Jurkat, Clone E6-1 (cell line): ENCODE data around the gene SLC38A1.
A peak's percentile ranks its signal among the peaks of the same experiment; 100 is the strongest.

Experiments used
- DNase-seq: peaks from one replicate; pipeline ENCODE4 v3.0.0-alpha.2; 2011; ENCODE audit warnings: low read depth, low spot score
- H3K4me3 ChIP-seq: 2 replicates; pipeline ENCODE4 v1.5.1; 2011; ENCODE audit warnings: mild to moderate bottlenecking, low read length, control low read depth, moderate library complexity

SLC38A1 gene

DNA sequence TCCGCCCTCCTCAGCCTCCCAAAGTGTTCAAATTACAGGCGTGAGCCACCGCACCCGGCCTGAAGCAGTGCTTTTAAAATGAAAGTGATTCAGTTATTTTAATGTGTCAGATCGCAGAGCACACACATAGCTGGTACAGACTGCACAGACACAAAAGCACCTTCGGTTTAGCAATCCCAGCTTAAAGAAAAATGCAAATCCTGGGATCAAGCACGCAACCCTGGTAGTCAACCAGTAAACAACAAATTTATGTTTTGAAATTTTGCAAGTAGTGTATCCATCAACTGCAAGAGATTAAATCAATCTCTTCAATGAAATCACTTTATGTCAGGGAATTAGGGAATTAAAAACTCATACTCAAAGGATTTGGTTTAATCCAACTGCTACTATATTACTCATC lies 28.4 kb downstream of the SLC38A1 start:
- no peak overlapping the region for H3K4me3 ChIP-seq
- DNase-seq = no peak

DNA sequence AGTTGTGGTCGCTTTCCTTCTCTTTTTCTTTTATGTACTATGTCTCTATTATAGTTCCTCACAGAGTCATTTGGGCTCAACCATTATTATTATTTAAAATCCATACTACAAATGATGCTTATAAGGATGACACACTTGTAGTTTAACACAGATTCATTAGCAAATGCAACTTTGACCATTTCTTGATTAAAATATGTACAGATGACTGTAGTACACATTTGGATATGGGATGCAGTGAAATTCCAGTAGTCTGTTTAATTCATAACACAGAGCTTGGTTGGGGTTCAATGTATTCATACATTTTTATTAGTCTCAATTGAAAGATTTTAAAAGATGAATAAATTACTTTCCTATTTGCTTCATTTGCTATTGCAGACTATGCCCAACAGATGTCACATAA lies 30.0 kb downstream of the SLC38A1 start:
- no peak for DNase-seq
- no peak overlapping the region for H3K4me3 ChIP-seq

- H3K4me3 ChIP-seq = no peak overlapping the region
- DNase-seq = no peak
Measured at GRCh38 chr12:46237371-46238045, 31.3 kb downstream of the SLC38A1 start.

GRCh38 chr12:46234000-46234399 lies 34.8 kb downstream of the SLC38A1 start:
- no peak for DNase-seq
- no peak overlapping the region for H3K4me3 ChIP-seq

GRCh38 chr12:46233423-46233822 lies 35.4 kb downstream of the SLC38A1 start:
- no peak overlapping the region for H3K4me3 ChIP-seq
- DNase-seq = no peak

DNA sequence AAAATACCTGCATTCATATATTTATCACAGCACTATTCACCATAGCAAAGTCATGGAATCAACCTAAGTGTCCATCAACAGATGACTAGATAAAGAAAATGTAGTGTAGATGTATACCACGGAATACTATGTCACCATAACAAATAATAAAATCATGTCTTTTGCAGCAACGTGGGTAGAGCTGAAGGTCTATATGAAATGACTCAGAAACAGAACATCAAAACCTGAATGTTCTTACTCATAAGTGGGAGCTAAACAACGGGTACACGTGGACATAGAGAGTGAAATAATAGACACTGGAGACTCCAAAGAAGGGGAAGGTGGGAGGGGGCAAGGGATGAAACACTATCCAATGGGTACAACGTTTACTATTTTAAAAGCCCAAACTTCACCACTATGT lies 37.9 kb downstream of the SLC38A1 start:
- H3K4me3 ChIP-seq = no peak overlapping the region
- no peak for DNase-seq

DNA sequence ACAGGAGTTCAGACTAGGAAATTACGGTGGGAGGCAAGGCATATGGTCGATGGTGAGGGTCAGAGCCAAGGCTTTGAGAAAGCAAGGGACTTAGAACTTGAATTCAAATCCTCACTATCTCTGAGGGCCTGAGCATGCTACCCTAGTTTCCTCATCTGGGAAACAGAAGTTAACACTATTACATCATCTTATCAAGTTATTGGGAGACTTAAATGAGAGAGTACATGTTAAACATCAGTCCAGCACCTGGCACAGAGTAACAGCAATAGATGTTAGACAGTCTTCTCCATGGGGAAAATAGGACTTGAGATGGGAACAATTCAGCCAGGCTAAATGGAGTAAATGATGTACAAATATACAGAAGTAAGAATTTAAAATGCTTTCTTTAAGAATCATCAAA lies 38.5 kb downstream of the SLC38A1 start:
- no peak for DNase-seq
- no peak overlapping the region for H3K4me3 ChIP-seq

DNA sequence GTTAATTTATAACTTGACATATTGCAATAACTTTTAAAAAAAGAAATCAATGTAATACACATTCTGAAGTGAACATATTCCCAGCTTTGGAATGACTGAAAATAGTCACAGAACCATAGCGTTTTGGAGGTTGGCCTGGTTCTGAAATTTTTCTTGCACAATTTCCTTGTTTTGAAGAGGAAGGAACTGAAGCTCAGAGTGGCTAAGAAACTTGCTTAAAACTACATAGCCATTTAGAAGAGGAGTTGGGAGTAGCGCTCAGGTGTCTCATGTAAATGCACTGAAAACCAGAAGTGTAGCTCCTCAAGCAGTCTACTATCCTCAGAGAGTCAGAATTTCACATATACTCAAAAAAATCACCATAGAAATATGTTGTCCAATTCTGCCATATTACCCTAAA lies 41.2 kb downstream of the SLC38A1 start:
- no peak for DNase-seq

DNA sequence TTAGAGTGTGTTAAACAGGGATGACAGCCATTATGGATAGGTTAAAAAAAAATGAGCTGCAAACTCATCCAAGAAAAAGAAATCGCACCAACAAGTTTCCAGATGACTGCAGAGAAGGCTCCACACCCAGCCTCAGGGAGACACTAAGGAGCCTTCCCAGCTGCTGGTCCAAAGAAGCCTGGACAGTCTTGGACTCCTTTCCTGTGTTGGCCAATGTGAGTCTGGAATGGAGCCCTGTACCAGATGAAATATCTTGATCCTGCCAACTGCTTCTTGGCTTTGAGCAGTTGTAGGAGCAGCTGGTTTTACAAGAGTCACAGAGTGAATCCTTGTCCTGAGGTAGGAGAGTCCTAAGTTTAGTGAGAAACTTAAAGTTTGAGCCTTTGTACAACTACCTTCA lies 44.5 kb downstream of the SLC38A1 start:
- DNase-seq = no peak
- H3K4me3 ChIP-seq = no peak overlapping the region

More for the DNA sequence above, 41.2 kb downstream of the SLC38A1 start:
- no peak overlapping the region for H3K4me3 ChIP-seq

- no peak overlapping the region for H3K4me3 ChIP-seq
- DNase-seq = no peak
Measured at GRCh38 chr12:46223047-46223446, 45.8 kb downstream of the SLC38A1 start.

- no peak overlapping the region for H3K4me3 ChIP-seq
- no peak for DNase-seq
Measured at GRCh38 chr12:46222636-46223035, 46.2 kb downstream of the SLC38A1 start.

DNA sequence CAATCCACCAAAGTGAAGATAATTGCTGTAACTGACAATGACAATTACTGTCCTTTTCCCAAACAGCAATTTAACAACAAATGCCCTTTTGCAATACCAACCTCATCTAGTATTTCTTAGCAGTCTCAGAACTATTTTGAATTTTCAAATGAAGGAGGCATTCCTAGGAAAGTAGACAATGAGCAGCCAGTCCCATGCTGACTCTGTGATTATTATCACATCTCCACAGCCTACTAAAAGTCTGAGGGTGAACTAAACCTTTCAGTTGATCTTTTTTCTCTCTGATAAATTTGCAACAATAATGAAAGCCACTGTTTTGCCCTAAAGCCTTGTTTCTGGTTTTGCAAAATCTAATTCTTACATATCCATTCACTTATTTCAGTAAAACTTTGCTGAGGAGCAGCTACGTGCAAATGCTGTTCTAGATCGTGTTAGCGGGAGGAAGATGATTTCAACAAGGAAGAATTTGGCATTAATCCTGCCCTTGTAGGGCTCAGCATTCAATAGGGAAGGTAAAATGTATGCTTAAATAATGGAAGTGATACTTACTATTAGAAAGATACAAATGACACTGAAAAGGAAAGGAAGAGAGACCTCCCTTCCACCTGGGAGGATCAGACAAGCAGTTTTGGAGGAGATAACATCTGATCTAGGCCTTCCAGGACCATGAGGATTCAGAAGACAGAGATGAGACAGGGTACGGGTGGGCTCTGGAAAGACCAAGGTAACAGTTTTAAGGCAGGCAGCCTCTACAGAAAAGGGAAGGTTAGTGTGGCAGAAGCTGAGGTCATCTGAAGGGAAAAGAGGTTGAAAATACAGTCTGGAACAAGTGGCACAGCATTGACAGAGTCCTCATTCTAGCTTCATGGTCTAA lies 47.4 kb downstream of the SLC38A1 start:
- DNase-seq = no peak
- H3K4me3 ChIP-seq = no peak overlapping the region

DNA sequence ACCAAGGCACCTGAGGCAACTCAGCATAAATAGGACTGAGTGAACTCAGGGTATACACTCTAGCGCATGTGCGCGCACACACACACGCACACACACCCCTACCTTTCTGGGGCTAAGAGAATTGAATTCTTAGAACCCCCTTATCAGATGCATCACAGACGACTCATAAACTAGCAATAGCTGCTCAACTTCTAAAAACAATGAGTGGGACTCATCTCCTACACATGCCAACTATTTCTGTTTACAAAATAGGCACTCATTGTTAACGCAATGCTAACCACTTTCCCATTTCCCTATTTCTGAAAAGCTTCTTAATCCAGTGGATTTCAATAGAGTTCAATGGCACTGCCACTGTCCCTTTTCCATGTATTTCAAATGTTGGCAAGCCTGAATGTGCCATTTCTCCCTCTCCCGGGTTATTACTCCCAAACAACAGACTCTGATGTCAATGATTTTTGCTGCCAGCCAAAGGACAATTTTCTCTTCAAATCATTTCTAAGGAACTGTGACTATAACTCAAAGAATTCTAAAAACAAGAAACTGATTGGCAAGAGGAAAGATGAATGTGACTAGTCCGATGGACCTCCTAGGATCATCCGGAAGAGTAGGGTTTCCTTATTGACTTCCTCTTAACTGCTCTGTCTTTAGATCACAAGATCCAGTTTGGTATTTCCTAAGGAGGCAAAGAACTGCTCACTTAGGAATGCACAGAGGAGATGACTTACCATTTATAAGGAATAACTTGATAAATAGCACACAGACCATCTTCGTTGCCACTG lies 48.8 kb downstream of the SLC38A1 start:
- no peak for DNase-seq
- no peak overlapping the region for H3K4me3 ChIP-seq

- no peak for DNase-seq
- H3K4me3 ChIP-seq = no peak overlapping the region
Measured at GRCh38 chr12:46219132-46219876, 49.5 kb downstream of the SLC38A1 start.

GRCh38 chr12:46218322-46219095 lies 50.3 kb downstream of the SLC38A1 start:
- peak overlapping the region; percentile 18 for H3K4me3 ChIP-seq
- DNase-seq = no peak

- H3K4me3 ChIP-seq = peak overlapping the region; percentile 18
Measured at GRCh38 chr12:46217541-46218321, 51.1 kb downstream of the SLC38A1 start.

GRCh38 chr12:46214668-46215436 lies 54.0 kb downstream of the SLC38A1 start:
- DNase-seq = peak; percentile 79
- no peak overlapping the region for H3K4me3 ChIP-seq

More at GRCh38 chr12:46217541-46218321, 51.1 kb downstream of the SLC38A1 start:
- DNase-seq = peak; percentile 88
